Esophagus muscularis mucosa (tissue), 4 donors: ENCODE results near the gene SLAMF9. TPM values are rescaled to one million over a fixed set of nuclear protein-coding genes. Genes with fewer than 3 reads are reported as not detected.
A peak's percentile ranks its signal among the peaks of the same experiment; 100 is the strongest.

Experiments used
- DNase-seq: peaks from one replicate; pipeline ENCODE4 v3.0.0-alpha.2; 2017; ENCODE audit errors: extremely low spot score
- H3K27ac ChIP-seq, 4 donors: fragments of 200-600 bp; sonication (generic); replicated peaks in 1 of 4; 1 replicate in 3 of 4; 2 replicates in 1 of 4; pipeline ENCODE4 v1.5.1; 2016 to 2019; ENCODE audit warnings: mild to moderate bottlenecking in 1 of 4
- H3K27me3 ChIP-seq, 4 donors: fragments of 200-600 bp; sonication (generic); one replicate each; pipeline versions ENCODE4 v1.5.1 to v1.6.0; 2016 to 2019
- H3K36me3 ChIP-seq, 4 donors: fragments of 200-600 bp; sonication (generic); one replicate each; pipeline ENCODE4 v1.5.1; 2016 to 2019
- H3K4me1 ChIP-seq, 4 donors: fragments of 200-600 bp; sonication (generic); one replicate each; pipeline ENCODE4 v1.5.1; 2016 to 2019
- H3K4me3 ChIP-seq, 4 donors: fragments of 200-600 bp; sonication (generic); 1 replicate in 2 of 4; 2 replicates in 2 of 4; pipeline ENCODE4 v1.5.1; 2016 to 2019; ENCODE audit warnings: mild to moderate bottlenecking in 4 of 4, moderate library complexity in 1 of 4
- H3K9me3 ChIP-seq, 4 donors: fragments of 200-600 bp; sonication (generic); 1 replicate in 3 of 4; 2 replicates in 1 of 4; pipeline ENCODE4 v1.5.1; 2016 to 2019
- CTCF ChIP-seq, 3 experiments: fragments of 200-600 bp in 2 of 3; fragments of 450-650 bp in 1 of 3; sonication (generic) in 2 of 3; IDR thresholded peaks; one replicate each; pipeline ENCODE4 v1.5.1; 2017 to 2019; ENCODE audit warnings: antibody characterized with exemption in 3 of 3, mild to moderate bottlenecking in 2 of 3, moderate library complexity in 1 of 3
- EP300 ChIP-seq: sonication (generic); formaldehyde crosslinking; IDR thresholded peaks from one replicate; pipeline ENCODE4 v1.6.1; 2017; ENCODE audit warnings: antibody characterized with exemption
- POLR2A ChIP-seq: fragments of 450-650 bp; IDR thresholded peaks from one replicate; pipeline ENCODE4 v1.6.1; 2017; ENCODE audit warnings: antibody characterized with exemption, moderate library complexity, mild to moderate bottlenecking, low read depth
- POLR2AphosphoS5 ChIP-seq, 2 donors: sonication (generic); formaldehyde crosslinking; IDR thresholded peaks; one replicate each; pipeline ENCODE4 v1.6.1; 2017; ENCODE audit warnings: antibody characterized with exemption in 2 of 2
- WGBS: methylation state at CpG from one replicate; pipeline ENCODE4 v1.1.5; 2018; 5-methylcytosine and 5-hydroxymethylcytosine counted together
- intact Hi-C: fragments of 100-400 bp; cut with DNase I; formaldehyde crosslinking; loops from one replicate; pipeline ENCODE4 v1.15.1; 2023
- total RNA-seq, 4 donors: library from RNA; depleted of rRNA; stranded (reverse); fragments of >200 nt; gene quantifications; one replicate each; pipeline versions ENCODE4 v1.1.0 to v1.2.1, GENCODE V29; 2016

Gene SLAMF9
- total RNA-seq, 4 donors from 2014 or later, result not detected

- Histone ChIP-seq H3K27ac (no peak overlapping the region), H3K36me3 (no peaks in the 10 kb centered on the region), H3K27me3 (peaks cover 0 to 4% (median 2%) of the 10 kb centered on the region in 4 donors), H3K4me1 (no peaks in the 10 kb centered on the region), H3K9me3 (no peaks in the 10 kb centered on the region), H3K4me3 (no peak overlapping the region)
- intact Hi-C loops, result no loop called here
- WGBS, result 85% methylated on average over 2 of the region's 2 CpGs
- TF ChIP-seq POLR2A (no peak), EP300 (no peak), POLR2AphosphoS5 (IDR thresholded peaks at IDR 0.05) (no peak), CTCF (IDR thresholded peaks at IDR 0.05) (no peak)
- no peak for DNase-seq
These were observed 39.9 kb upstream of the SLAMF9 start for GRCh38 chr1:159993911-159994310.

GRCh38 chr1:159992161-159992560, 38.1 kb upstream of the SLAMF9 start:
- intact Hi-C loops, result no loop called here
- H3K27ac ChIP-seq, result no peak overlapping the region
- no peaks in the 10 kb centered on the region for H3K36me3 ChIP-seq
- TF ChIP-seq POLR2A (no peak), CTCF (IDR thresholded peaks at IDR 0.05) (no peak), EP300 (no peak), POLR2AphosphoS5 (IDR thresholded peaks at IDR 0.05) (no peak)
- no peak overlapping the region for H3K4me3 ChIP-seq
- DNase-seq, result peak; percentile 45
- peaks cover 0 to 10% (median 2%) of the 10 kb centered on the region in 4 donors for H3K27me3 ChIP-seq
- H3K4me1 ChIP-seq, result no peaks in the 10 kb centered on the region
- H3K9me3 ChIP-seq, result no peaks in the 10 kb centered on the region
- 54% methylated on average over 1 of the region's 1 CpG for WGBS

- DNase-seq, result peak; percentile 87
- Histone ChIP-seq H3K27me3 (peaks cover 0 to 10% (median 2%) of the 10 kb centered on the region in 4 donors), H3K27ac (no peak overlapping the region), H3K4me1 (no peaks in the 10 kb centered on the region), H3K36me3 (no peaks in the 10 kb centered on the region), H3K9me3 (no peaks in the 10 kb centered on the region), H3K4me3 (no peak overlapping the region)
- TF ChIP-seq EP300, result no peak
- TF ChIP-seq CTCF (IDR thresholded peaks at IDR 0.05), result no peak
- intact Hi-C loops, result no loop called here
- WGBS, result 63% methylated on average over 4 of the region's 4 CpGs
These were observed 37.5 kb upstream of the SLAMF9 start for GRCh38 chr1:159991513-159991912.

GRCh38 chr1:159990005-159990404, 36.0 kb upstream of the SLAMF9 start:
- WGBS, result 94% methylated on average over 5 of the region's 5 CpGs
- Histone ChIP-seq H3K9me3 (no peaks in the 10 kb centered on the region), H3K36me3 (no peaks in the 10 kb centered on the region), H3K27me3 (peaks cover 0 to 10% (median 2%) of the 10 kb centered on the region in 4 donors), H3K4me3 (no peak overlapping the region), H3K4me1 (no peaks in the 10 kb centered on the region), H3K27ac (no peak overlapping the region)
- TF ChIP-seq POLR2A (no peak), POLR2AphosphoS5 (IDR thresholded peaks at IDR 0.05) (no peak), CTCF (IDR thresholded peaks at IDR 0.05) (no peak), EP300 (no peak)
- intact Hi-C loops, result no loop called here
- peak; percentile 55 for DNase-seq

DNA sequence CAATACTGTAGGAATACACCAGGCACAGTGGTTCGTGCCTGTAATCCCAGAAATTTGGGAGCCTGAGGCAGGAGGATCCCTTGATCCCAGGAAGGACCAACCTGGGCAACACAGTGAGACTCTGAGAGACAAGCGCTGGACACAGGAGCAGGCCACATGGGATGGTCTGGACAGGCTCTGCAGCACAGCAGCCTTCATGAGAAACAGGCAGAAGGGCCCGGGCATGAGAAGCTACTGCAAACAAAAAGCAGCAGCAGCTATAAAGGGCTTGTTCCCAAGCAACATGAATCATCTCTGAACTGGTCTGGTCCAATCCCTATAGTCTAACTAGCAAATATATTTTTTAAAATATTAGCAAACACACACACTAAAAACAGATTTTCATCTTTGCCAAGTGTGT, 35.5 kb upstream of the SLAMF9 start:
- Histone ChIP-seq H3K4me3 (no peak overlapping the region), H3K9me3 (no peaks in the 10 kb centered on the region), H3K4me1 (no peaks in the 10 kb centered on the region), H3K36me3 (no peaks in the 10 kb centered on the region), H3K27me3 (peaks cover 0 to 10% (median 2%) of the 10 kb centered on the region in 4 donors), H3K27ac (no peak overlapping the region)
- DNase-seq, result peak; percentile 68
- no peak for TF ChIP-seq POLR2AphosphoS5 (IDR thresholded peaks at IDR 0.05)
- no peak for TF ChIP-seq POLR2A
- no peak for TF ChIP-seq CTCF (IDR thresholded peaks at IDR 0.05)
- intact Hi-C loops, result no loop called here
- 72% methylated on average over 3 of the region's 3 CpGs for WGBS
